Activated CD4-positive, CD25-positive, alpha-beta regulatory T cell treated with anti-CD3 and anti-CD28 coated beads, Interleukin-2, amount 50 U/mL, for 72 hours (primary cell): Measurements from ENCODE around the gene TRAPPC2L.

Experiments used
- DNase-seq: peaks from one replicate; pipeline ENCODE4 v3.0.0; 2021

Gene TRAPPC2L

GRCh38 chr16:88911946-88912310, 55.0 kb downstream of the TRAPPC2L start:
- DNase-seq: no peak
